SK-MEL-5 (cell line): ENCODE measurements around the gene TAF11L6. TPM values are rescaled to one million over a fixed set of nuclear protein-coding genes. Genes with fewer than 3 reads are reported as not detected.

Source experiments
- small RNA-seq, 2 experiments: library from RNA; depleted of rRNA; stranded (forward); fragments of <200 nt; gene quantifications; one replicate each; pipeline ENCODE3, GENCODE V24; 2014
- total RNA-seq: library from RNA; depleted of rRNA; stranded (reverse); fragments of >200 nt; shearing (Covaris generic); gene quantifications from 2 replicates; pipeline ENCODE4 v1.2.3, GENCODE V29; 2014; rRNA removed

Gene TAF11L6
- total RNA-seq, 1 experiment from 2014 or later: not detected

Small RNA genes lying within 50 kb of the gene (small RNA-seq; reads per million reads assigned to genes)
- gene AC106774.3: 0 reads per million in 2 experiments

Other genes with a start within 250 kb of the TAF11L6 start
- not detected in 2 replicates for gene TAF11L2, start 30.4 kb upstream of the TAF11L6 start, total RNA-seq
- gene TAF11L3, start 10.3 kb upstream of the TAF11L6 start, total RNA-seq: not detected in 2 replicates
- gene TAF11L4, start 6.9 kb upstream of the TAF11L6 start, total RNA-seq: not detected in 2 replicates
- not detected in 2 replicates for gene TAF11L5, start 3.4 kb upstream of the TAF11L6 start, total RNA-seq
- gene TAF11L7, start 57.1 kb downstream of the TAF11L6 start, total RNA-seq: not detected in 2 replicates
- not detected in 2 replicates for gene TAF11L8, start 62.3 kb downstream of the TAF11L6 start, total RNA-seq
- not detected in 2 replicates for gene TAF11L9, start 65.7 kb downstream of the TAF11L6 start, total RNA-seq
- not detected in 2 replicates for gene TAF11L10, start 69.2 kb downstream of the TAF11L6 start, total RNA-seq
- gene TAF11L11, start 75.5 kb downstream of the TAF11L6 start, total RNA-seq: not detected in 2 replicates
- gene TAF11L12, start 81.7 kb downstream of the TAF11L6 start, total RNA-seq: not detected in 2 replicates
- gene TAF11L13, start 103.4 kb downstream of the TAF11L6 start, total RNA-seq: not detected in 2 replicates
- gene TAF11L14, start 105.8 kb downstream of the TAF11L6 start, total RNA-seq: not detected in 2 replicates